ENCODE results near the gene METTL1.

GRCh38 chr12:57802607-57803006 is 30.7 kb upstream of the METTL1 start:
- TF ChIP-seq CTCF (IDR thresholded peaks at IDR 0.05) (no peak), EZH2 (IDR thresholded peaks at IDR 0.05; ENCODE audit: borderline replicate concordance, insufficient read depth, low read depth, low read length, poor library complexity, severe bottlenecking) (no peak)
